ENCODE measurements around the gene THY1. TPM values are rescaled to one million over a fixed set of nuclear protein-coding genes. Genes with fewer than 3 reads are reported as not detected.

The THY1 gene
- total RNA-seq, 1 donor from 2014 or later = 121 TPM

DNA sequence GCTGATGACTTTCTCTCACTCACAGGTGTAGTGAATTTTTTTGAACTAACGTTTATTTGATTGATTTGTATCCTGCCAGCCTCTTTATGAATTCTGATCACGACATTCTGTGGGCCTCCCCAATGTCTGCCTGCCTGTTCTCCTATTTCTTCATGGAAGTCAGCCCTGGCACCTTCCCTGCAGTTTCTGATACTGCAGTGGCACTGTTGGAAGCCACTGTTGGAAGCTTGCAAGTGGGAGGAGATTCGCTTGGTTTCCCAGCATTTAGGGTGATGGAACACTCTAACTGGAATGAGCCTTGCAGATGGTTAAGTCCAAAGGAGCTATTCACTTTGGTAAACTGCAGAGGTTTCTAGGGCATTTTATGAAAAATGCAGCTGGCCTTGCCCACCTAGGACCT, 1.3 kb upstream of the THY1 start:
- H3K27ac Mint-ChIP-seq = peak overlapping the region; percentile 92
- peaks cover 8% of the 10 kb centered on the region for H3K36me3 Mint-ChIP-seq
- DNase-seq (ENCODE audit: low spot score in 2 of 2, unreplicated experiment in 2 of 2) = no peak
- H3K4me3 Mint-ChIP-seq = peak overlapping the region; percentile 91
- peaks cover 12% of the 10 kb centered on the region for H3K27me3 Mint-ChIP-seq (ENCODE audit: low read depth)
- H3K4me1 Mint-ChIP-seq = peaks cover 54% of the 10 kb centered on the region
- H3K9me3 Mint-ChIP-seq = no peaks in the 10 kb centered on the region
- TF ChIP-seq, protein P1, sequence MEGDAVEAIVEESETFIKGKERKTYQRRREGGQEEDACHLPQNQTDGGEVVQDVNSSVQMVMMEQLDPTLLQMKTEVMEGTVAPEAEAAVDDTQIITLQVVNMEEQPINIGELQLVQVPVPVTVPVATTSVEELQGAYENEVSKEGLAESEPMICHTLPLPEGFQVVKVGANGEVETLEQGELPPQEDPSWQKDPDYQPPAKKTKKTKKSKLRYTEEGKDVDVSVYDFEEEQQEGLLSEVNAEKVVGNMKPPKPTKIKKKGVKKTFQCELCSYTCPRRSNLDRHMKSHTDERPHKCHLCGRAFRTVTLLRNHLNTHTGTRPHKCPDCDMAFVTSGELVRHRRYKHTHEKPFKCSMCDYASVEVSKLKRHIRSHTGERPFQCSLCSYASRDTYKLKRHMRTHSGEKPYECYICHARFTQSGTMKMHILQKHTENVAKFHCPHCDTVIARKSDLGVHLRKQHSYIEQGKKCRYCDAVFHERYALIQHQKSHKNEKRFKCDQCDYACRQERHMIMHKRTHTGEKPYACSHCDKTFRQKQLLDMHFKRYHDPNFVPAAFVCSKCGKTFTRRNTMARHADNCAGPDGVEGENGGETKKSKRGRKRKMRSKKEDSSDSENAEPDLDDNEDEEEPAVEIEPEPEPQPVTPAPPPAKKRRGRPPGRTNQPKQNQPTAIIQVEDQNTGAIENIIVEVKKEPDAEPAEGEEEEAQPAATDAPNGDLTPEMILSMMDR (IDR thresholded peaks at IDR 0.05; ENCODE audit: unreplicated experiment) = no peak

GRCh38 chr11:119423509-119424254, 710 bp upstream of the THY1 start:
- peaks cover 12% of the 10 kb centered on the region for H3K27me3 Mint-ChIP-seq (ENCODE audit: low read depth)

DNA sequence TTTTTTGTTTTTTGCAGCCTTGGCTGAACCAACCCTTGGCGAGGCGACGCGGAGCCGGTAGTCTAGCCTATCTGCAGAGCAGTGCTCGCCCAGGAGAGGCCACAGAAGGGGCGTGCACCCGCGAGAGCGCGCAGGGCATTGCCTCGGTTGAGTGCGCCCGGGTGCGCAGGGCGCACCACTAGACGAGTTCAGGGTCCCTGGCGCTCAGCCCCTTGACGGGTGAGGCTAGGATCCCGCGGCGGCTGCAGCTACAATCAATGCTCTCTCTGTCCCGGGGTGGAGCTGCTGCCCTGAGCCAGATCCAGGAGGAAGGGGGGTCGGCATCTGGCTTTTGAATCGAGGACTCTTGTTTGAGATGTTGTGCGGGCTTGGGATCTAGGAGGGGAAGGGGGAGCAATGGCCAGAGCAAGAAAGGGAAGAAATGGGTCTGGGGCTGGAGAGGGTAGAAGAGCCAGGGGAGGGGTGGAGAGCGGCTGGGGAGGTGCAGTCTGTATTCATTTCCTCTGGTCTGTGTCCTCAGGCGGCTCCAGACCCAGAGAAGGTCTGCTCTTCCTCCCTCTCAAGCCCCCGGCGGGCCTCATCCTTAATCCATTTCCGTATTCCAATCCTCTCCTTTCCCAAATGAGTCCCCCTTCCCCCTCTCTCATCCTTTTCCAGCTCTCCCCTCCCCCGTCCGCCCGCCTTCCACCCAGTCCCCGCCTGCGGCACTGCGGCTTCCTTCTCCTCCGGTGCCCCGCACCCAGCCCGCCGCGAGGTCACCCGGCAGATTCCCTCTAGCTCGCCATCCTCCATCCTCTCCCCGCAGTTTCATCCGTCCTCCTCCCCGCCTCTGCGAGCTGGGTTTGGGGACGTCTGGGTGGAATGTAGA, 797 bp downstream of the THY1 start:
- DNase-seq (ENCODE audit: low spot score in 2 of 2, unreplicated experiment in 2 of 2) = peak in 1 of 2 experiments; percentile 65
- TF ChIP-seq, protein P1 (IDR thresholded peaks at IDR 0.05; ENCODE audit: unreplicated experiment) = no peak
- Mint-ChIP-seq H3K27ac (peak overlapping the region; percentile 86), H3K9me3 (no peaks in the 10 kb centered on the region), H3K36me3 (peaks cover 17% of the 10 kb centered on the region), H3K27me3 (ENCODE audit: low read depth) (peaks cover 12% of the 10 kb centered on the region), H3K4me3 (peak overlapping the region; percentile 91), H3K4me1 (peaks cover 62% of the 10 kb centered on the region)

More at GRCh38 chr11:119423509-119424254, 710 bp upstream of the THY1 start:
- H3K27ac Mint-ChIP-seq = peak overlapping the region; percentile 92
- H3K4me3 Mint-ChIP-seq = peak overlapping the region; percentile 91
- TF ChIP-seq, protein P1 (IDR thresholded peaks at IDR 0.05; ENCODE audit: unreplicated experiment) = no peak
- H3K36me3 Mint-ChIP-seq = peaks cover 12% of the 10 kb centered on the region
- peaks cover 54% of the 10 kb centered on the region for H3K4me1 Mint-ChIP-seq
- DNase-seq (ENCODE audit: low spot score in 2 of 2, unreplicated experiment in 2 of 2) = no peak
- H3K9me3 Mint-ChIP-seq = no peaks in the 10 kb centered on the region

DNA sequence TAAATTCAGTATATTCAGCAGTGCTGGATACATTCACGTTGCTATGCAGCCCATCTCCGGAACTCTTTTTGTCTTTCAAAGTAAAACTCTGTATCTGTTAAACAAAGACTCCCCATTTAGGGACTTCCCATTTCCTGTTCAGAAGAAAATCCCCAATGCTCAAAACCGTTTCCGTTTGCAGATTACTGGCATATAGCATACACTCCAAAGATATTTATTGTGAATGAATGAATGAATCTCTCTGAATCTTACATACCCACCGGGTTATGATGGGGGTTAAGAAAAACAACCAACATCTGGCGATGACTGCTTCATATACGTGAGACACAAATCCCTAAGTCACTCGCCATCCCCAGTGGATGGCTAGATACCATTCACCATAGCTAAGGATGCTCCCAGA, 1.6 kb downstream of the THY1 start:
- Mint-ChIP-seq H3K4me3 (peak overlapping the region; percentile 91), H3K9me3 (no peaks in the 10 kb centered on the region), H3K36me3 (peaks cover 17% of the 10 kb centered on the region), H3K27me3 (ENCODE audit: low read depth) (peaks cover 12% of the 10 kb centered on the region), H3K27ac (peak overlapping the region; percentile 86), H3K4me1 (peaks cover 60% of the 10 kb centered on the region)
- TF ChIP-seq, protein P1 (IDR thresholded peaks at IDR 0.05; ENCODE audit: unreplicated experiment) = no peak
- no peak for DNase-seq (ENCODE audit: low spot score in 2 of 2, unreplicated experiment in 2 of 2)

DNA sequence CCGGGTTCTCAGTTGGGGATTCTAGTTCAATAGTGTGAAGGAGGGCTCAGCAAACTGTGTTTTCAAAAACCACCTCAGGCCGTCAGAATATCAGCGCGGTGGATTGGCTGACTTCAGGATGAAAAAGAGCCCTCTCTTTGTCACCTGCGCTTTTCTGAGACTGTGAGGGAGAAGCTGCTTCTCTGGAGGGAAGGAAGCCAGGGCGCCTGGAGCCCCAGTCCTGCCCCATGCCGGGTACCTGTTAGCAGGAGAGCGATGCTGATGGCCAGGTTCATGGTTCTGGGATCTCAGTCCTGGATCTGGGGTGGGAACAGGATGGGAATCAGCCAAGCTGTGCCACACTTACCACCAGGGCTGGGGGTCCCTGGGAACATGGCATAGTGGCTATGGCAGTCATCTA, 2.3 kb downstream of the THY1 start:
- Mint-ChIP-seq H3K27me3 (ENCODE audit: low read depth) (peaks cover 12% of the 10 kb centered on the region), H3K9me3 (no peaks in the 10 kb centered on the region), H3K36me3 (peaks cover 17% of the 10 kb centered on the region), H3K27ac (no peak overlapping the region), H3K4me1 (peaks cover 54% of the 10 kb centered on the region), H3K4me3 (peak overlapping the region; percentile 18)
- no peak for DNase-seq (ENCODE audit: low spot score in 2 of 2, unreplicated experiment in 2 of 2)
- TF ChIP-seq, protein P1 (IDR thresholded peaks at IDR 0.05; ENCODE audit: unreplicated experiment) = no peak

Measured in mesothelial cell of epicardium (in vitro differentiated cells).